GM13976 (cell line): Measurements from ENCODE around the gene IREB2.

Experiments
- DNase-seq: peaks from one replicate; pipeline ENCODE4 v3.0.0; 2012; ENCODE audit warnings: low spot score
- in situ Hi-C: fragments of 300-500 bp; cut with MboI; formaldehyde crosslinking; loops from one replicate; pipeline ENCODE4 v1.12.0; 2022; ENCODE audit warnings: low sequenced_read_pairs, mixed read lengths, inconsistent platforms; ENCODE audit not compliant: unreplicated experiment
- TF ChIP-seq, protein P1 (sequence below): IDR thresholded peaks from 2 replicates; pipeline ENCODE4 v1.5.1; 2012; ENCODE audit warnings: borderline replicate concordance, mild to moderate bottlenecking; ENCODE audit not compliant: insufficient read depth; ENCODE audit errors: extremely low read depth, missing control alignments, control extremely low read depth

Gene IREB2

DNA sequence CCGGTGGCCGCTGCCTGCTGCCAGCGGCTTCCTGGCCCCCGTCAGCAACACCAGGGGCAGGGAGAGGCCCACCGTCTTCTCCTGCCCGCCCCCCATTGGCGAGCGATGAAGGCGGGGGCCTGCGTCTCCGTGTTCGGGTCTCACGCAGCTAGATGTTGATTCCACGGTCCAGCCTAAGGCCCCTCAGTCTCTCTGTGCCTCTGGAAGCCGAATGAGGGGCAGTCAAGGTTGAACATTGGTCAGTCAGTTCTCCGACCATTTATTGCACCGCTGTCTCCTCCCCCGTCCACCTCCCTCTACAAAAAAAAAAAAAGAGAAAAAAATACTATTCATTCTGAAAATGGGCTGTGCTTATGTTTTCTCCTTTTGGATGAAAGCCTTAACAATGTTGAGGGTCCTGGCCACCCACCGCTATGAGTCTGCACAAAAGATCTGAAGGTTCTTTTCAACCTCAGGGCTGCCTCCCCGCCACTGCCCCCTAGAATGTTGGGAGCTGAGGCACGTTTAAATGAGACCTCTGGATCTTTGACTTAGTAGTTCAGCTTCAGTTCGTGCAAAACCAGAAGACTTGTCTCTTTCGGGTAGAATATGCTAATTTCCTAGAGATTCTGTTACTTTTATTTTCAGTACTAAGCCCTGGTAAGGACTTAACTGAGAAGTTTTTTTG lies 736 bp downstream of the IREB2 start:
- no peak for DNase-seq
- TF ChIP-seq, protein P1, sequence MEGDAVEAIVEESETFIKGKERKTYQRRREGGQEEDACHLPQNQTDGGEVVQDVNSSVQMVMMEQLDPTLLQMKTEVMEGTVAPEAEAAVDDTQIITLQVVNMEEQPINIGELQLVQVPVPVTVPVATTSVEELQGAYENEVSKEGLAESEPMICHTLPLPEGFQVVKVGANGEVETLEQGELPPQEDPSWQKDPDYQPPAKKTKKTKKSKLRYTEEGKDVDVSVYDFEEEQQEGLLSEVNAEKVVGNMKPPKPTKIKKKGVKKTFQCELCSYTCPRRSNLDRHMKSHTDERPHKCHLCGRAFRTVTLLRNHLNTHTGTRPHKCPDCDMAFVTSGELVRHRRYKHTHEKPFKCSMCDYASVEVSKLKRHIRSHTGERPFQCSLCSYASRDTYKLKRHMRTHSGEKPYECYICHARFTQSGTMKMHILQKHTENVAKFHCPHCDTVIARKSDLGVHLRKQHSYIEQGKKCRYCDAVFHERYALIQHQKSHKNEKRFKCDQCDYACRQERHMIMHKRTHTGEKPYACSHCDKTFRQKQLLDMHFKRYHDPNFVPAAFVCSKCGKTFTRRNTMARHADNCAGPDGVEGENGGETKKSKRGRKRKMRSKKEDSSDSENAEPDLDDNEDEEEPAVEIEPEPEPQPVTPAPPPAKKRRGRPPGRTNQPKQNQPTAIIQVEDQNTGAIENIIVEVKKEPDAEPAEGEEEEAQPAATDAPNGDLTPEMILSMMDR = no peak
- in situ Hi-C loops = no loop called here

DNA sequence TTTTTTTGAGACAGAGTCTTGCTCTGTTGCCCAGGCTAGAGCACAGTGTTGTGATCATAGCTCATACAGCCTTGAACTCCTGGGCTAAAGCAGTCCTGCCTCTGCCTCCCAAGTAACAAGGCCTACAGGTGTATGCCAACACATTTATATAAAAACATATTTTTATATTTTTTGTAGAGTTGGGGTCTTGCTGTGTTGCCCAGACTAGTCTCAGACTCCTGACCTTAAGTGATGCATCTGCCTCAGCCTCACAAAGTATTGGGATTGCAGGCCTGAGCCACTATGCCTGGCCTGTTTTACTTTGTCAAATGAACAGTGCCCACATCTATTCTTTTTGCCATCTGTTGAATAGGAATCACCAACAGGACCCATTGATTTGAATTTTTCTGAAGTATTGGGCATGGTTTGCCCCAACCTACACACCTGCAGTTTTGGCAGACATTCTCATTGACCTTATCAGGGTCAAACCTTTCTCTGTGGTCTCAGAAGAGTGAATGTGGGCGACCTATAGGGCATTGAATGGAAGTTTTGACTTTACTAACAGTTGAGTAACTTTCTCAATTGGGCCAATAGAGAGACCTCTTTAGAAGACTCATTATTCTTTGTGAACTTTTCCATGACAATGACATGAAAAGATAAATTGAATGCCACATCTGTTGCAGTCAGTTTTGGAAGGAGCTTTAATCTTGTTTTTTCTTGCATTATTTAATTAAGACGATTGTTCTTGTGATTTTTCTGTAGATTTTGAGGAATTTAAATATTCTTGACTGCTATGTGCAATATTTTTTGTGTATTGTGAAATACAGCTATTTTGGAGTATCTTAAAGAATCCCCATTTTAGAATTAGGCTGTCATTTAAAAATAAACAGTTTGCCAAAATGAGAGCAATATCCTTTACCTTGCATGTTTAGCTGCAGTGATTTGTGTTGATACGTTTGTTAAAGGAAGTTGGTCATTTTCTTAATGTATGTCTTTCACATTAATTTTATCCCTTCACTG lies 2.7 kb downstream of the IREB2 start:
- TF ChIP-seq, protein P1 = no peak
- in situ Hi-C loops = no loop called here
- DNase-seq = no peak

DNA sequence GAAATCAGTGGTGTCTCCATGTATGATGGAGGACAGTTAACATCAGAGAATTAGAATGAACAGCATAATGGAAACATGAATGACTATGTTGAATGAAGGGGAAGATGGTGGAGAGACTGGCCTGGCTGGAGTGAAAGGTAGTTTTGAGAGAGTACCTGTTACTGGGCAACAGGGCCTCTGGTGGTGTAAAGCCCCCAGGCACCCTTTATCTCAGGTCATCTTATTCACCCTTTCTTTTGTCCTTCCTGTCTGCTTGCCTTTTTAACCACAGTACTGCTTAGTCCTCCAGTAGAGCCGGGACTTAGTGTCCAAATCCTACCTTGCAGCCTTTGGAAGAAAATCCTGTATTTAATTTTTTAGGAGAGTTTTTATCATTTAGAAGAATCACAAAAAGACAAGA lies 6.2 kb downstream of the IREB2 start:
- no peak for DNase-seq
- in situ Hi-C loops = no loop called here
- TF ChIP-seq, protein P1 = no peak

DNA sequence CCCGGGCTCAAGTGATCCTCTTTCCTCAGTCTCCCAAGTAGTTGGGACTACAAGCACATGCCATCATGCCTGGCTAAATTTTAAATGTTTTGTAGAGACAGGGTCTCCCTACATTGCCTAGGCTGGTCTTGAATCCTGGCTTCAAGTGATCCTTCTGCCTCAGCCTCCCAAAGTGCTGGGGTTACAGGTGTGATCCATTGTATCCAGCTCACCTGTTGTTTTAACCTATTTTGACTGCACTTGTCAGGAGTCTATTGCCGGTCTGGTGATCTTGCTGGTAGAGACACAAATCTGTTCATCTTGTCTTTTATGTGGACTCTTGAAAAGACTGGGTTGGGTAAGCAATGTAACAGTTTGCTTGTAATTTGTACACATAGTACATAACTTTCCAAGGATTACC lies 7.9 kb downstream of the IREB2 start:
- TF ChIP-seq, protein P1 = no peak
- in situ Hi-C loops = no loop called here
- DNase-seq = no peak

DNA sequence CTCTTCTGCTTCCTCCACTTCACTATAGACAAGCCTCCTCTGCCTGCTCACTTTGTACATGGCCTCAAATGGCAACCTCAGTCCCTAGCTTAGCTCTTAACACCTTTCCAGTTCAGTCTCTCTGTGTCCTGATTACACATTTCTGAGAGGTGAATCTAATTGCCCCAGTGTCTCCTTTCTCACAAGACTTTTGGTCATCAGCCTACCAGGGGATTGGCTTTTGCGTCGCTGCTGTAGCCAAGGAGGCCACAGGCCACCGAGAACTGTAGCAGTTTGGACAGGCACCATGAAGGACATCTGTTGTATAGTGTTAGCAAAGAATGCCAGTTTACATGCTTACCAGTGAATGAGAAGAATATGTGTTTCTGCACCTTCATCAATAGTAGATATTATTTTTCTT lies 8.5 kb downstream of the IREB2 start:
- TF ChIP-seq, protein P1 = no peak
- DNase-seq = no peak
- in situ Hi-C loops = no loop called here

DNA sequence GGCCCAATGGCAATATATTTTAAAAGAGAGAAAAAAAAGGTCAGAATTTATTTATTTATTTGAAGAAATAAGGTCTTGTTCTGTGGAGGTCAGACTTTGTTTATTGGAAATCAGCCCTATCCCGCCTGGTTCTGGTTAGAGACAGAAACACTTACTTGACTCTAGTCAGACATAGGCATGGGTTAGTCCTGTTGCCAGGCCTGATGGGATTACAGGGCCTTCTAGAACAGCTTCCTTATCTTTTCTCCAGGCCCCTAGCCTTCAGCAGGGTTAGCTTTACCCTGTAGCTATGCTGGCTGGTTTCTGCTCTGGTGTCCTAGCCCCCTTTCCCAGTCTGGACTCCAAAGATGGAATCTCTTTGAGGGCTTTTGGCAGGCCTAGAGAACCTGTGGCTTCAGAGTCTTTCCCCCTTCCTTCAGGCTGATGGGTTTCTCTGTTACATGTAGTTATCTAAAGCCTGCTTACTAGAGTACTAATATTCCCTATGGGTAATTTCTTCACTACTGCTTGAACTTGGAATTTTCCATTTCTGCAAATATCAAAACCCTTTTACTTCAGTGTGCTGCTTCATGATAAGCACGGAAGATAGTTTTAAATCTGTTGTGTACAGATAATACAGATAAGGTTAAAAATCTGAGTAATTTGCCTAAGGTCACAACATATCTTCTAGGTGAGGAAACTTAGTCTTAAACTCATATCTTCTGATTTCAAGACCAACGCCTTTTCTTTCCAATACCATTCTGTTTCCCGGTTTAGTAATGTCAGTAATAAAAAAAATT lies 10.6 kb downstream of the IREB2 start:
- TF ChIP-seq, protein P1 = no peak
- no peak for DNase-seq
- in situ Hi-C loops = no loop called here
